SU-DHL-6 (cell line): ENCODE measurements around the gene NMT1.

Experiments used
- H2AFZ ChIP-seq: fragments of 200-600 bp; sonication (generic); 2 replicates; pipeline ENCODE4 v1.6.1; 2014; ENCODE audit warnings: low read depth, mild to moderate bottlenecking, moderate library complexity, mixed read lengths, antibody characterized with exemption, low read length; ENCODE audit not compliant: severe bottlenecking
- H3F3A ChIP-seq: fragments of 200-600 bp; shearing (Covaris generic); 2 replicates; pipeline ENCODE4 v1.6.0; 2016; ENCODE audit warnings: antibody characterized with exemption, mild to moderate bottlenecking; ENCODE audit not compliant: insufficient read depth
- H3K27ac ChIP-seq: fragments of 200-600 bp; sonication (generic); 2 replicates; pipeline ENCODE4 v1.5.1; 2016; ENCODE audit warnings: low read depth, mild to moderate bottlenecking, low read length, moderate library complexity, mixed read lengths
- H3K27me3 ChIP-seq: fragments of 200-600 bp; sonication (generic), shearing (Covaris generic); 2 replicates; pipeline ENCODE4 v1.6.0; 2014; ENCODE audit warnings: mild to moderate bottlenecking, low read length
- H3K36me3 ChIP-seq: fragments of 200-600 bp; sonication (generic); 2 replicates; pipeline ENCODE4 v1.6.1; 2014; ENCODE audit warnings: mild to moderate bottlenecking, low read length, mixed read lengths
- H3K4me2 ChIP-seq: fragments of 300-600, 200-600 bp; shearing (Covaris generic), sonication (generic); 2 replicates; pipeline ENCODE4 v1.6.0; 2014; ENCODE audit warnings: low read length, low read depth, mild to moderate bottlenecking; ENCODE audit not compliant: poor library complexity, severe bottlenecking
- H3K4me3 ChIP-seq: fragments of 200-600 bp; sonication (generic); 2 replicates; pipeline ENCODE4 v1.5.1; 2014; ENCODE audit warnings: antibody characterized with exemption, low read length, mild to moderate bottlenecking, mixed read lengths; ENCODE audit not compliant: insufficient read depth, poor library complexity, severe bottlenecking
- H3K79me2 ChIP-seq: fragments of 200-600 bp; sonication (generic); 2 replicates; pipeline ENCODE4 v1.6.1; 2014; ENCODE audit warnings: mild to moderate bottlenecking, low read length, moderate library complexity; ENCODE audit not compliant: insufficient read depth
- H3K9ac ChIP-seq: fragments of 200-600 bp; sonication (generic); 2 replicates; pipeline ENCODE4 v1.7.0; 2014; ENCODE audit warnings: mild to moderate bottlenecking, low read length
- H3K9me2 ChIP-seq: fragments of 200-600 bp; sonication (generic); replicated peaks from 2 replicates; pipeline ENCODE4 v1.6.1; 2014; ENCODE audit warnings: low read length; ENCODE audit not compliant: insufficient read depth
- H3K9me3 ChIP-seq: fragments of 200-600 bp; sonication (generic); 2 replicates; pipeline ENCODE4 v1.6.1; 2014; ENCODE audit warnings: low read length, mixed read lengths; ENCODE audit not compliant: insufficient read depth
- H4K20me1 ChIP-seq: fragments of 200-600 bp; sonication (generic); 2 replicates; pipeline ENCODE4 v1.6.1; 2014; ENCODE audit warnings: low read depth, mild to moderate bottlenecking, antibody characterized with exemption, low read length, moderate library complexity, mixed read lengths
- CTCF ChIP-seq: fragments of 200-600 bp; sonication (generic); IDR thresholded peaks from one replicate; pipeline ENCODE4 v1.5.1; 2017; ENCODE audit warnings: antibody characterized with exemption, mild to moderate bottlenecking, low read length, moderate library complexity; ENCODE audit not compliant: insufficient read depth, poor library complexity, severe bottlenecking
- EZH2phosphoT487 ChIP-seq: fragments of 200-600 bp; sonication (generic), shearing (Covaris generic); conservative IDR thresholded peaks from 2 replicates; pipeline ENCODE4 v1.6.1; 2018; ENCODE audit warnings: mild to moderate bottlenecking, antibody characterized with exemption, low read length, moderate library complexity, mixed read lengths

The NMT1 gene

GRCh38 chr17:45118691-45119090 lies 57.6 kb downstream of the NMT1 start:
- Histone ChIP-seq H3K9me3 (no peaks in the 10 kb centered on the region), H2AFZ (no peak overlapping the region), H3K9me2 (no peaks in the 10 kb centered on the region), H3K4me3 (no peak overlapping the region), H3K36me3 (no peaks in the 10 kb centered on the region), H3K27me3 (no peaks in the 10 kb centered on the region), H4K20me1 (no peaks in the 10 kb centered on the region), H3K79me2 (no peaks in the 10 kb centered on the region), H3K9ac (no peak overlapping the region), H3K27ac (no peak overlapping the region), H3F3A (no peaks in the 10 kb centered on the region), H3K4me2 (no peak overlapping the region)
- TF ChIP-seq EZH2phosphoT487: no peak
- TF ChIP-seq CTCF: no peak

DNA sequence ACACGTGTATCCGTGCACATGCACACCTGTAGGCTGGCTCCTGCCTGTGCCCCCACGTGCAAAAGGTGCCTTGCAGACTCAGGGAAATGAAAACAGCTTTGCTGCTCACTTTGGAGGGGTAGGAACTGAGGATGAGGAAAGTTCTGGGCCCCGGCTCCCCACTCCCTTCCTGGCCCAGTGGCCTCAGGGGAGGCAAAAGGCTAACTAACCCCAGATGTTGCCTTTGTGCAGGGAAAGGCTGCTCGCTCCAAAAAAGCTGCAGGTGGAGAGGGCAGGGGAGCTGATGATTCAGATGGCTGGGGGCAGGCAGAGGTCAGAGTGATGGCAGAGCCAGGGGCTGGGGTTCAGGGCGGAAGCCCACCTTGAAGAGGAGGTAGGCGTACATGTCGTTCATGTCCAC lies 58.8 kb downstream of the NMT1 start:
- TF ChIP-seq EZH2phosphoT487: no peak
- no peak for TF ChIP-seq CTCF
- H2AFZ ChIP-seq: no peak overlapping the region
- no peak overlapping the region for H3K4me3 ChIP-seq
- no peak overlapping the region for H3K4me2 ChIP-seq
- no peaks in the 10 kb centered on the region for H3K9me2 ChIP-seq
- H3F3A ChIP-seq: no peaks in the 10 kb centered on the region
- H3K27ac ChIP-seq: no peak overlapping the region
- no peaks in the 10 kb centered on the region for H3K36me3 ChIP-seq
- no peaks in the 10 kb centered on the region for H3K27me3 ChIP-seq
- H3K79me2 ChIP-seq: no peaks in the 10 kb centered on the region
- H3K9me3 ChIP-seq: no peaks in the 10 kb centered on the region
- H3K9ac ChIP-seq: no peak overlapping the region
- no peaks in the 10 kb centered on the region for H4K20me1 ChIP-seq

DNA sequence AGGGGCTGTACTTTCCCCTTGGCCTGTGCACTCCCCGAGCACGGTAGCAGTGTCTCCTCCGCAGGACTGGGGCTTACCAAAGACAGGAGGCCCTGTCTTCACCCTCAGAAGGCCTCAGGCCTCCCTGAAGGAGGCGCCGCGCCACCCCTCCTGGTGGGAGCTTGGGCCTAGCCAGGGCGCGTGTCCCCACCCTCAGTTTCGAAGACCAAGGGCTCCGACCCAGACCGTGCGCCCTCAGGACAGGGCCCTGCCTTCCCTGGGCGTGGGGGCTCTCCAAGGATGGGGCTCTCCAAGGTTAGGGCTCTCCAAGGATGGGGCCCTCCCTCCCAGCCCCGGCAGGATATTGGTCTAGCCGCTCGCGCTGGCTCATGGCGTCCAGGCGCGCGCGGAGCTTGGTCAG lies 59.4 kb downstream of the NMT1 start:
- no peaks in the 10 kb centered on the region for H3K36me3 ChIP-seq
- H3K9ac ChIP-seq: no peak overlapping the region
- TF ChIP-seq EZH2phosphoT487: no peak
- no peak for TF ChIP-seq CTCF
- H3F3A ChIP-seq: no peaks in the 10 kb centered on the region
- H4K20me1 ChIP-seq: no peaks in the 10 kb centered on the region
- H3K27me3 ChIP-seq: no peaks in the 10 kb centered on the region
- no peaks in the 10 kb centered on the region for H3K79me2 ChIP-seq
- no peak overlapping the region for H2AFZ ChIP-seq
- H3K9me2 ChIP-seq: no peaks in the 10 kb centered on the region
- H3K4me2 ChIP-seq: no peak overlapping the region
- H3K9me3 ChIP-seq: no peaks in the 10 kb centered on the region
- H3K27ac ChIP-seq: no peak overlapping the region
- H3K4me3 ChIP-seq: no peak overlapping the region

GRCh38 chr17:45121055-45121454 lies 59.9 kb downstream of the NMT1 start:
- no peaks in the 10 kb centered on the region for H3K36me3 ChIP-seq
- H3K27ac ChIP-seq: no peak overlapping the region
- H3F3A ChIP-seq: no peaks in the 10 kb centered on the region
- no peak overlapping the region for H3K4me3 ChIP-seq
- H3K9me3 ChIP-seq: no peaks in the 10 kb centered on the region
- H2AFZ ChIP-seq: no peak overlapping the region
- H3K27me3 ChIP-seq: no peaks in the 10 kb centered on the region
- H3K79me2 ChIP-seq: no peaks in the 10 kb centered on the region
- no peaks in the 10 kb centered on the region for H4K20me1 ChIP-seq
- TF ChIP-seq EZH2phosphoT487 (no peak), CTCF (no peak)
- no peaks in the 10 kb centered on the region for H3K9me2 ChIP-seq
- no peak overlapping the region for H3K4me2 ChIP-seq
- no peak overlapping the region for H3K9ac ChIP-seq
